ENCODE results near the gene LAMB4. TPM values are rescaled to one million over a fixed set of nuclear protein-coding genes. Genes with fewer than 3 reads are reported as not detected.

The LAMB4 gene
- total RNA-seq, 4 donors from 2014 or later = 0.60 to 3.0 TPM; not detected in 2

GRCh38 chr7:108000875-108001763 lies 129.0 kb downstream of the LAMB4 start:
- no peak for DNase-seq (ENCODE audit: low spot score)
- no peak for ATAC-seq (ENCODE audit: low FRiP score)
- no peak for TF ChIP-seq CTCF (IDR thresholded peaks at IDR 0.05)

DNA sequence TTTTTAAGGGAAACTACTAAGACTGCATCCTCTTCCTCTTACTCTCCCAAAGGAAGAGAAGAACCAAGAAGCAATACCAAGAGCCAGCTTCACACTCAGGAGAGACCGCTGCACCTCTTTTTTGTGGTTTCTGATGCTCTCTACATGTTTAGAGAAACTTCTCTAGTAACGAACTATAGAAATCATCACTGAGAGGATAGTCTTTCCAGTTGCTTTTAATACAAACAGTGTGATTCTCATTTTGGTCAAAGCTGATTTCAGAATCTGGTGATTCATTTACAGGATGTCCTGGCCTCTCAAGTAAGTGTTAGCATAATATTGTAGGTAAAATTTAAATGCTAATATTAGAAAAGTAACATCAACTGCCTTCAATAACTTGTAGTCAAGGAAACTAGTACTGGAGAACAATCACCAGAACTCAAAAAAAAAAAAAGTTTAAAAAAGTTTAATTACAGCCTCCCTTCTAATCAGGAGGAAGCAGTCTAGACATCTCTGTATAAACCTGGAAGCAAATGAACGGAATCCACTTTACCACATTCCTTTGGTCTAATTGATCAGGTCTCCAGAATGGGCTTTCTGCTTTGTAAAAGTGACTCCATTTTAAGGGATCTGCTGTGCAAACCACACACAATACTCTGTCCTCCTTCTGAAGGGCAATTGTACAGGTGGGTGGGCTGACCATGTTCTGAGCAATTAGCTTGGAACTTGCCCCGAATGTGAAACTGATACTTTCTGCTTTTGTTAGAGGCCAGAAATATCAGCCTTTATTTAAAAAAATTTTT lies 130.2 kb downstream of the LAMB4 start:
- no peak for DNase-seq (ENCODE audit: low spot score)
- no peak for TF ChIP-seq CTCF (IDR thresholded peaks at IDR 0.05)
- no peak for ATAC-seq (ENCODE audit: low FRiP score)

DNA sequence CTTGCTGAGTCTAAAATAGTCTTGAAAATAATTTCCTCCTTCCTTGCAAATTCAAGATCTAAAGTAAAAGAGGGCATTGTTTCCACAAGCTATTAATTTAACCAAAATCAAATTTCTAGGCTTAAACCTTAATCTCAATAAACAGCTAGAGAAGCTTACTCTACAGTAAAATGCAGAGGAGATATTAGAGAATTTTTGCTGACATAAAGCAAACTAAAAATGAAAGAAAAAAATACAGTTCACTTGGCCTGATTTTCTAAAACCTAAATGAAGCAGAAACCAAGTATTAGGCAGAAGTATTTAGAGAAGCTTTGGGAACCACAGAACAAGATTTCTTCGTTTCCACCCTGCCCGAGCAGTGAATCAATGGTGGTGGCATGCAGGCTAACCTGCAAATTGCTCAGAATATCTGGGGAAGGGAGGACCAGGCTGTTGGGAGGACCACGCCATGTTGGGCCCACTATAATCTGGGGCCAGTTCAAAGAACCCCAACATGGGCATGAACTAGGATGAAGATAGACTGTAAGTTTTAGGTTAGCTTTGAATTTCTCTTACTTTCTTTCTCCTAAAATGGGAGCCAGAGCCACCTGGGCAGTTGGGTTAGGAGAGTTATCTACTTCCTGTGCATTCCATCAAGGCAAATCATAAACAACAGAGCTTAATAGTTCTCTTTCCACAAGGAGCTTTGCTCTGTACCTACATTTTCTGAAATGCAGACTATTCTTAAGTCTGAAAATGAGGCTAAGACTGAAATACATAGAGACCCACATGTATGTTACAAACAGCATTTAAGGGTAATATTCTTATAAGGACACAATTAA lies 131.3 kb downstream of the LAMB4 start:
- ATAC-seq (ENCODE audit: low FRiP score) = no peak
- no peak for DNase-seq (ENCODE audit: low spot score)
- TF ChIP-seq CTCF (IDR thresholded peaks at IDR 0.05) = no peak

- TF ChIP-seq CTCF (IDR thresholded peaks at IDR 0.05) = no peak
- DNase-seq (ENCODE audit: low spot score) (no peak), ATAC-seq (ENCODE audit: low FRiP score) (no peak)
Measured at GRCh38 chr7:107998150-107998549, 132.0 kb downstream of the LAMB4 start.

GRCh38 chr7:107996072-107996882 lies 133.9 kb downstream of the LAMB4 start:
- TF ChIP-seq CTCF (IDR thresholded peaks at IDR 0.05) = no peak

More at GRCh38 chr7:107996072-107996882, 133.9 kb downstream of the LAMB4 start:
- DNase-seq (ENCODE audit: low spot score) = no peak
- no peak for ATAC-seq (ENCODE audit: low FRiP score)

Data from omental fat pad (tissue), 4 donors.